ENCODE results near the gene CEBPZ. TPM values are rescaled to one million over a fixed set of nuclear protein-coding genes. Genes with fewer than 3 reads are reported as not detected.
"Not testable (repeated sequence)": the region's sequence is repeated elsewhere in the genome, so short reads cannot be mapped to it uniquely, and the experiment has no call there.

CEBPZ gene
- total RNA-seq, 4 donors from 2014 or later, result 31.4 to 46.1 (median 34.5) TPM

DNA sequence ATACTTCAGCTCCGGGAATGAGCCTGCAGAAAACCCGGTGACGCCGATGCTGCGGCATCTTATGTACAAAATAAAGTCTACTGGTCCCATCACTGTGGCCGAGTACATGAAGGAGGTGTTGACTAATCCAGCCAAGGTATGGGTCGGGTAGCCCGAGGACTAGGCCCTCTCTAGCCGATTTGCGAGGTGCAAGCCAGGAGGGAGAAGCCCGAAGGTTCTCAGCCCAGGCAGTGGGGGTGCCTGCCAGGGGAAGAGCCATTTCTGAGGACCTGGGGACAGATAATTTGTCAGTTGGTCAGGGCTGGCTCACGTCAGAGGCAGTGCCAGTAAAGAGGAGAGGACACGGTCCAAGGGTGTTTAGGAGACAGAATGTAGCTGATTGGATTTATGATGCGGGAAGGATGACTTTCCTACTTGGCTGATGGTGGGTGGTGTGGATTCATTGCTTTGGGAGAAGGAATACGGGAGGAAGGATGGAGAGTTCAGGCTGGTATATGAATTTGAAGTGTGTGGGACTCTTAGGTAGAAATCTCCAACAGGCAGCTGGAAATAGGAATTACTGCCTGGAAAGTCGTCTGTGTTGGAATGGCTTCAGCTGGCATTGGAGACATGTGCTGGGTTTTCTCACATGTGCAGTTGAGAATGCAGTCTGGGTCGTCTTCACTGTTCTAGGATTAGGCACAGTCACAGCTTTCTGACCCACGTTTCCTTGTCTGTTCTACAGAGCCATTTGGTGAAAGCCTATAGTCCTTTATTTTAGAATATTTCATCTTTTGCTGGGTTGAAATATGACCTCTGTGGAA, 936 bp upstream of the CEBPZ start:
- Histone ChIP-seq H3K9me3 (no peaks in the 10 kb centered on the region), H3K4me3 (replicated peaks in 1 of 3) (peak overlapping the region; percentile 62 to 100 (median 95)), H3K27ac (peak overlapping the region in 2 of 3 donors; percentile 90 to 91), H3K27me3 (no peaks in the 10 kb centered on the region), H3K36me3 (peaks cover 9 to 10% of the 10 kb centered on the region in 2 donors), H3K4me1 (peaks cover 26 to 27% of the 10 kb centered on the region in 2 donors)
- DNase-seq, result peak in 1 of 2 donors; percentile 12
- WGBS, 2 donors, result 15% methylated on average over 16 to 18 of the region's 18 CpGs
- intact Hi-C loops (cut with DNase I), result no loop called here
- TF ChIP-seq POLR2A (IDR thresholded peaks at IDR 0.05), result no peak
- TF ChIP-seq, protein P1, sequence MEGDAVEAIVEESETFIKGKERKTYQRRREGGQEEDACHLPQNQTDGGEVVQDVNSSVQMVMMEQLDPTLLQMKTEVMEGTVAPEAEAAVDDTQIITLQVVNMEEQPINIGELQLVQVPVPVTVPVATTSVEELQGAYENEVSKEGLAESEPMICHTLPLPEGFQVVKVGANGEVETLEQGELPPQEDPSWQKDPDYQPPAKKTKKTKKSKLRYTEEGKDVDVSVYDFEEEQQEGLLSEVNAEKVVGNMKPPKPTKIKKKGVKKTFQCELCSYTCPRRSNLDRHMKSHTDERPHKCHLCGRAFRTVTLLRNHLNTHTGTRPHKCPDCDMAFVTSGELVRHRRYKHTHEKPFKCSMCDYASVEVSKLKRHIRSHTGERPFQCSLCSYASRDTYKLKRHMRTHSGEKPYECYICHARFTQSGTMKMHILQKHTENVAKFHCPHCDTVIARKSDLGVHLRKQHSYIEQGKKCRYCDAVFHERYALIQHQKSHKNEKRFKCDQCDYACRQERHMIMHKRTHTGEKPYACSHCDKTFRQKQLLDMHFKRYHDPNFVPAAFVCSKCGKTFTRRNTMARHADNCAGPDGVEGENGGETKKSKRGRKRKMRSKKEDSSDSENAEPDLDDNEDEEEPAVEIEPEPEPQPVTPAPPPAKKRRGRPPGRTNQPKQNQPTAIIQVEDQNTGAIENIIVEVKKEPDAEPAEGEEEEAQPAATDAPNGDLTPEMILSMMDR (IDR thresholded peaks at IDR 0.05), result no peak

DNA sequence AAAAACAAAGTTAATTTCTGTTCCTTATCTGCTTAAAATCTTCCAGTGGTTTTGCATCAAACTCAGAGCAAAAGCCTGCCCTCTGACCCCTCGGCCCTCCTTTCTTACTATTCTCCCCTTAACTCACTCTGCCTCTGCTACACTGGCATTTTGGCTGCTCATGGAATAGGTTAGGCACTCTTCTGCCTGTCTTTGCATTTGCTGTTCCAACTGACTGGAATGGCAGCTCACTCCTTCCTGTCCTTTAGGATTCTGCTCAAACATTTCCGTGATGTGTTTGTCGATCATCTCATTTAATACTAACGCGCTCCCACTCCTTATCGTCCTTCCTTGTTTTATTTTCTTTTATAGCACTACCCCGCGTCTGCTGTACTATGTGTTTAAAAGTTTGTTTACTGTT, 815 bp downstream of the CEBPZ start:
- peak overlapping the region in 2 of 3 donors; percentile 95 to 100 for H3K4me3 ChIP-seq (replicated peaks in 1 of 3)
- intact Hi-C loops (cut with DNase I), result no loop called here
- H3K27ac ChIP-seq, result peak overlapping the region in 1 of 3 donors; percentile 91
- WGBS, 2 donors, result 1 to 2% methylated on average over 8 of the region's 8 CpGs
- peaks cover 26 to 27% of the 10 kb centered on the region in 2 donors for H3K4me1 ChIP-seq
- TF ChIP-seq, protein P1 (IDR thresholded peaks at IDR 0.05), result no peak
- TF ChIP-seq POLR2A (IDR thresholded peaks at IDR 0.05), result no peak
- no peak for DNase-seq
- no peaks in the 10 kb centered on the region for H3K9me3 ChIP-seq
- H3K36me3 ChIP-seq, result peaks cover 14 to 16% of the 10 kb centered on the region in 2 donors
- H3K27me3 ChIP-seq, result no peaks in the 10 kb centered on the region

DNA sequence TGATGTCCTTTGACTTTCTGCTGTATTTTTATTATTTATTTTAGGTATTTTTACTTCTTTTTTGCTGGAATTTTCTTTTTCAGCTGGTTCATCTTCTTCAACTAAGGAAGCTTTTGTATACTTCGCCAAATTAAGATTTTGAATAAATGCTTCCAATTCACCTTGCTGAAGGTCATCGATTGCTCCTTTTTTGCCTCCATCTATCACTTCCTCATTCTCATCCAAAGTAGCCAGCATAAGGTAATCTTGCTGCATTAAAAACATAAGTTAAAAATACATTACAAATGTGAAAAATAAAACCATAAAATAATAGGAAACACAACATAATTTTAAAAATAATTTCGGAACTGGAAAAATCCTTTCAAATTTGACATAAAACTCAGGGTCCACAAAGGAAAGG, 2.6 kb downstream of the CEBPZ start:
- 95 to 97% methylated on average over 3 of the region's 3 CpGs for WGBS, 2 donors
- no peaks in the 10 kb centered on the region for H3K9me3 ChIP-seq
- no peak for TF ChIP-seq POLR2A (IDR thresholded peaks at IDR 0.05)
- TF ChIP-seq, protein P1 (IDR thresholded peaks at IDR 0.05), result no peak
- H3K4me3 ChIP-seq (replicated peaks in 1 of 3), result no peak overlapping the region
- peaks cover 14 to 16% of the 10 kb centered on the region in 2 donors for H3K36me3 ChIP-seq
- no peaks in the 10 kb centered on the region for H3K27me3 ChIP-seq
- peaks cover 26 to 27% of the 10 kb centered on the region in 2 donors for H3K4me1 ChIP-seq
- DNase-seq, result no peak
- intact Hi-C loops (cut with DNase I), result no loop called here
- no peak overlapping the region for H3K27ac ChIP-seq

DNA sequence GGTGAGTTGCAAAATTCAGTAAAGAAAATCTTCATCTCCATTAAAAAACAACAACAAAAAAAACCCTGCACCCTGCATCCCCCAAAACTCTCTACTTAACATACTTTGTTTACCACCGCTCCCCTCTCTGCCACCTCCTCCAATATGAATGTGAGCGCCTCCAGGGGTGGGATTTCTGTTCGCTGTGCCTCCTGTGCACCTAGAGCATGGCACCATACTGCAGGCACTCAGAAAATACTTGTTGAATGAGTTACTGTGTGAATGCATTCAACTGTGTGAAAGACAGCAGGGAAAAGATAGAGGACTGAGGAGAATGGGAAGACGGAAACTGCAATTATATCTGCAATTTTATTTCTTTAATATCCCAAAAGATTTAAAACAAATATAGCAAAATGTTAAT, 4.5 kb downstream of the CEBPZ start:
- Histone ChIP-seq H3K36me3 (peaks cover 24 to 25% of the 10 kb centered on the region in 2 donors), H3K4me1 (peaks cover 14 to 15% of the 10 kb centered on the region in 2 donors), H3K9me3 (no peaks in the 10 kb centered on the region), H3K27me3 (no peaks in the 10 kb centered on the region), H3K4me3 (replicated peaks in 1 of 3) (no peak overlapping the region), H3K27ac (no peak overlapping the region)
- intact Hi-C loops (cut with DNase I), result no loop called here
- DNase-seq, result no peak
- 96 to 99% methylated on average over 4 of the region's 4 CpGs for WGBS, 2 donors
- TF ChIP-seq POLR2A (IDR thresholded peaks at IDR 0.05), result no peak
- TF ChIP-seq, protein P1 (IDR thresholded peaks at IDR 0.05), result no peak

DNA sequence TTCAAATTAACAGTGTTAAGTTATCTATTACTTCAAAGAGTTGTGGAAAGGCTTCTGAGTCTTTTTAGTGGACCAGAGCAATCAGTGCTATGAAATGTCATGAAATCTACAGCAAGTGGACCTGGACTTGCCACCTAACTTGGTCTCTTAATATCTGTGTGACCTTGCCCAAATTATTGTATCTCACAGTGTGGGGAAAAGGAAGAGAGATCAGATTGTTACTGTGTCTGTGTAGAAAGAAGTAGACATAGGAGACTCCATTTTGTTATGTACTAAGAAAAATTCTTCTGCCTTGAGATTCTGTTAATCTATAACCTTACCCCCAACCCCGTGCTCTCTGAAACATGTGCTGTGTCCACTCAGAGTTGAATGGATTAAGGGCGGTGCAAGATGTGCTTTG, 6.3 kb downstream of the CEBPZ start:
- peaks cover 8 to 11% of the 10 kb centered on the region in 2 donors for H3K4me1 ChIP-seq
- intact Hi-C loops (cut with DNase I); H3K27me3 ChIP-seq; H3K4me3 ChIP-seq (replicated peaks in 1 of 3); H3K27ac ChIP-seq; DNase-seq; H3K9me3 ChIP-seq: not testable (repeated sequence)
- WGBS, 2 donors, result 57% methylated on average over 1 of the region's 2 CpGs; no CpG with 5 or more reads in 1 of the 2 donors
- H3K36me3 ChIP-seq, result peaks cover 31 to 32% of the 10 kb centered on the region in 2 donors
